Epithelial cell of proximal tubule (primary cell): ENCODE data around the gene CYP4F22. TPM values are rescaled to one million over a fixed set of nuclear protein-coding genes. Genes with fewer than 3 reads are reported as not detected.
"Not testable (repeated sequence)": the region's sequence is repeated elsewhere in the genome, so short reads cannot be mapped to it uniquely, and the experiment has no call there.

ENCODE experiments used
- DNase-seq: peaks from one replicate; pipeline ENCODE4 v3.0.0-alpha.2; 2011; ENCODE audit warnings: low read depth
- H3K4me3 ChIP-seq: 2 replicates; pipeline ENCODE4 v1.5.1; 2011; ENCODE audit warnings: low read depth, mild to moderate bottlenecking, low read length
- total RNA-seq: library from RNA; depleted of rRNA; stranded (reverse); fragments of >200 nt; gene quantifications from 2 replicates; pipeline ENCODE4 v1.2.3, GENCODE V29; 2015
- TF ChIP-seq, protein P1 (sequence below): conservative IDR thresholded peaks from 2 replicates; pipeline ENCODE4 v1.5.1; 2012; ENCODE audit warnings: low read depth, mild to moderate bottlenecking, low read length

CYP4F22 gene
- total RNA-seq, 1 donor from 2014 or later, result not detected

- DNase-seq, result no peak
- TF ChIP-seq, protein P1, sequence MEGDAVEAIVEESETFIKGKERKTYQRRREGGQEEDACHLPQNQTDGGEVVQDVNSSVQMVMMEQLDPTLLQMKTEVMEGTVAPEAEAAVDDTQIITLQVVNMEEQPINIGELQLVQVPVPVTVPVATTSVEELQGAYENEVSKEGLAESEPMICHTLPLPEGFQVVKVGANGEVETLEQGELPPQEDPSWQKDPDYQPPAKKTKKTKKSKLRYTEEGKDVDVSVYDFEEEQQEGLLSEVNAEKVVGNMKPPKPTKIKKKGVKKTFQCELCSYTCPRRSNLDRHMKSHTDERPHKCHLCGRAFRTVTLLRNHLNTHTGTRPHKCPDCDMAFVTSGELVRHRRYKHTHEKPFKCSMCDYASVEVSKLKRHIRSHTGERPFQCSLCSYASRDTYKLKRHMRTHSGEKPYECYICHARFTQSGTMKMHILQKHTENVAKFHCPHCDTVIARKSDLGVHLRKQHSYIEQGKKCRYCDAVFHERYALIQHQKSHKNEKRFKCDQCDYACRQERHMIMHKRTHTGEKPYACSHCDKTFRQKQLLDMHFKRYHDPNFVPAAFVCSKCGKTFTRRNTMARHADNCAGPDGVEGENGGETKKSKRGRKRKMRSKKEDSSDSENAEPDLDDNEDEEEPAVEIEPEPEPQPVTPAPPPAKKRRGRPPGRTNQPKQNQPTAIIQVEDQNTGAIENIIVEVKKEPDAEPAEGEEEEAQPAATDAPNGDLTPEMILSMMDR, result no peak
- no peak overlapping the region for H3K4me3 ChIP-seq
Measured at GRCh38 chr19:15468675-15469512, 39.4 kb upstream of the CYP4F22 start.

DNA sequence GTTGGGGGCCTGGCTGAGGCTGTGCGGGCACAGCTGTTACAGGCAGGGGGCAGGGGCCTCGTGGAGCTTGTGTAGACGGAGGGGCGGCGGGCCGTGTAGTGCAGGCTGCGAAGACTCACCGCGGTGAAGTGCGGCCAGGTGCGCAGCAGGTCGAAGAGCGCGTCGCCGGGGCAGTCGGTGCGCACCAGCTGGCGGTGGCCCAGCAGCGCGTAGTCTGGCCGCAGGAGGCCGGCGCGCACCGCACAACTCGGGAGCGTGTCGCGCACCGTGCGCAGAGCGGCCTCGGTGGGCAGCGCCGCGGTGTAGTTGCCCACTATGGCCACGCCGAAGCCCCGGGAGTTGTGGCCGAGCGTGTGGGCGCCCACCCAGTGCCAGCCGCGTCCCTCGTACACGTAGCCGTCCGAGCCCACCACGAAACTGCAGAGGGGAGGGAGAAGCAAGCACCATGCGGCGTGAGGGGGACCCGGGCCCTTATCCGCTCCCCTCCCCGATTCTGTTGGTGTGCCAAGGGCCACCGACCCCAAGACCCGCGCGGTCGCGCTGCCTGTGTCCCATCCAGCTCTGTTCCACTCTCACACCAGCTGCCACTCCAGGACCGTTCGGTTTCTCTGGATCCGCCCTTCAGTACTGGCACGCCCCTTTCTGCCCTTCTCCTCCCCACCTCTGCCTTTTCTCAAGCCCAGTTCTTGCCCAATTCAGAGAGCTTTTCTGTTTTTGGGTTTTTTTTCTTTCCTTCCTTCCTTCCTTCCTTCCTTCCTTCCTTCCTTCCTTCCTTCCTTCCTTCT is 38.6 kb upstream of the CYP4F22 start:
- no peak overlapping the region for H3K4me3 ChIP-seq
- DNase-seq, result no peak
- TF ChIP-seq, protein P1, result no peak

- DNase-seq, result no peak
- H3K4me3 ChIP-seq, result no peak overlapping the region
- TF ChIP-seq, protein P1, result no peak
Measured at GRCh38 chr19:15471639-15472101, 36.7 kb upstream of the CYP4F22 start.

DNA sequence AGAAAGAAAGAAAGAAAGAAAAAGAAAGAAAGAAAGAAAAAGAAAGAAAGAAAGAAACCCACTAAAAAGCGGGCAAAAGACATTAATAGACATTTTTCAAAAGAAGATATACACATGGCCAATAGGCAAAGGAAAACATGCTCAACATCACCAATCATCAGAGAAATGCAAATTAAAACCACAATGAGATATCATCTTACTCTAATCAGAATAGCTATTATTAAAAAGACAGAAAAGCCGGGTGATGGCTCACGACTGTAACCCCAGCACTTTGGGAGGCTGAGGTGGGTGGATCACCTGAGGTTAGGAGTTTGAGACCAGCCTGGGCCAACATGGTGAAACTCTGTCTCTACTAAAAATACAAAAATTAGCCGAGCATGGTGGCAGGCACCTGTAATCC is 34.5 kb upstream of the CYP4F22 start:
- H3K4me3 ChIP-seq, DNase-seq: not testable (repeated sequence)

GRCh38 chr19:15475169-15475568 is 33.2 kb upstream of the CYP4F22 start:
- no peak overlapping the region for H3K4me3 ChIP-seq
- no peak for DNase-seq
- TF ChIP-seq, protein P1, result no peak

- DNase-seq, result no peak
- TF ChIP-seq, protein P1, result no peak
- H3K4me3 ChIP-seq, result no peak overlapping the region
Measured at GRCh38 chr19:15475611-15476010, 32.7 kb upstream of the CYP4F22 start.

DNA sequence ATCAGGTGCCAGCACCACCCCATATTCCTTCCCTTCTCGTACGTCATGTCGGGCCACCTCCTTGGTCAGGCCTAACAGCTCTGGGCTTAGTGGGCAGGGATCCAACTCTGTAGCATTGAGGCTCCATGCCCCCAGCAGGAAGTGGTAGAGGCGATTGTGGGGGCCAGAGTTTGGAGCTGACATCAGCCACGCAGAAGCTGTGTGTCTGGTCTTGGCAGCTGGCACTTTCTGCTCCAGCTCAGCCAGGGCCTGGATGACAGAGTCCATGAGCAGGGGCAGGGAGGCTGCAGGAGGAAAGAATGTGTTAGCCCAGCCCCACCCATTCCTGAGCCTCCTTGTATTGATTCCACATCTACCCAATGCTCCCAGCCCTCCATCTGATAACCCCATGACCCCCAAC is 32.0 kb upstream of the CYP4F22 start:
- no peak for DNase-seq
- TF ChIP-seq, protein P1, result no peak
- no peak overlapping the region for H3K4me3 ChIP-seq
